Body of pancreas (tissue), 4 donors: ENCODE results near the gene THSD4.

Experiments
- CTCF ChIP-seq, 7 experiments: fragments of 450-650 bp in 4 of 7; fragments of 200-600 bp in 3 of 7; sonication (generic) in 3 of 7; IDR thresholded peaks; one replicate each; pipeline ENCODE4 v1.5.1; 2016 to 2019; ENCODE audit warnings: antibody characterized with exemption in 7 of 7
- POLR2A ChIP-seq, 3 donors: fragments of 450-650 bp; IDR thresholded peaks; one replicate each; pipeline ENCODE4 v1.6.1; 2016; ENCODE audit warnings: antibody characterized with exemption in 3 of 3, mild to moderate bottlenecking in 2 of 3

GRCh38 chr15:71375934-71376333 is 260.7 kb downstream of the THSD4 start:
- no peak for TF ChIP-seq CTCF (IDR thresholded peaks at IDR 0.05)
- no peak for TF ChIP-seq POLR2A (IDR thresholded peaks at IDR 0.05)
